CD4-positive, alpha-beta T cell treated with Interleukin-15 for 4 hours (primary cell): ENCODE results near the gene ATG14.

ENCODE experiments used
- DNase-seq: peaks from one replicate; pipeline ENCODE4 v3.0.0-alpha.2; 2020; ENCODE audit warnings: low spot score

ATG14 gene

DNA sequence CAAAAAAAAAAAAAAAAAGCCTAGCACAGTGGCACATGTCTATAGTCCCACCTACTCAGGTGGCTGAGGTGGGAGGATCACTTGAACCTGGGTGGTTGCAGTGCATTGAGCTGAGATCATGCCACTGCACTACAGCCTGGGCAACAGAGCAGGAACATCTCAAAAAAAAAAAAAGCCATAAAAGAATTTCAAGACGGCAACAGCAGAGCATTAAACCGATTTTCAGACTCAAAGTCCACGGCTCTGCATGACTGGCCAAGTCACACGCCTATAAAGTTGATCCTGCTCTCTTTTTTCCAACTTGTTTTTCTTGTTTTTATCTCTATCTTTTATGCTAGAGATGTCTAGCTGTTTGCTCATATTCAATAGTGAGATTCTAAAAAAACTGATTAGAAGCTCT is 95.1 kb downstream of the ATG14 start:
- no peak for DNase-seq
